ENCODE results near the gene LAMB1.

LAMB1 gene

DNA sequence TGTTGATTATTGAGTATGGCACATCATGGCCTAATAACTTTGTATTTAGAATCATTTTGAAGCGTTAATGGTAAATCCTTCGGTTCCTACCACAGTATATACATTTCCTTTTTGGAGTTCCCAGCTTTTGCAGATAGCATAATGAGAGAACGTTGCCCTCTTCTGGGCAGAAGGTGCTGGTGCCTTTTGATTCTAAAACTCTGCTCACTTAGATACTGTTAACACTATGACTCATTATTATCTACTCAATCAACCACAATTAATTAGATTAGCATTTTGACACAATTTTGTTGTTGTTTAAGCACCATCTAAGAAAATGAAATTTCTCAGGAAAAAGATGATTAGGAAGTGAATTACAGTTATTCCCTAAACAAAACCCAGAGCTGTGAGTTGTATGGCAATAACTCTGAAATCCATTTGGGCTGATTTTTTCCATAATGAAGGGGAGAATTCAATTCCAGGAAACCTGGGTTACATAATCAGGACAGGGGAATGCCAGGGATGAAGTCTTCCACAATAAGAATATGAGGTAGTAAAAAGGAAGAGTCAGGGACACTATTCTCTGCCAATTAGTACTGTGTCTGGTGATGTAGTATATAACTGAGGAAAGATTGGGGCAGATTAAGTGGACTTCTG is 123.4 kb downstream of the LAMB1 start:
- H3K4me3 ChIP-seq (ENCODE audit: control insufficient read depth, low read depth, low read length), result no peak overlapping the region
- DNase-seq (ENCODE audit: low read depth), result no peak
- TF ChIP-seq, protein P1, sequence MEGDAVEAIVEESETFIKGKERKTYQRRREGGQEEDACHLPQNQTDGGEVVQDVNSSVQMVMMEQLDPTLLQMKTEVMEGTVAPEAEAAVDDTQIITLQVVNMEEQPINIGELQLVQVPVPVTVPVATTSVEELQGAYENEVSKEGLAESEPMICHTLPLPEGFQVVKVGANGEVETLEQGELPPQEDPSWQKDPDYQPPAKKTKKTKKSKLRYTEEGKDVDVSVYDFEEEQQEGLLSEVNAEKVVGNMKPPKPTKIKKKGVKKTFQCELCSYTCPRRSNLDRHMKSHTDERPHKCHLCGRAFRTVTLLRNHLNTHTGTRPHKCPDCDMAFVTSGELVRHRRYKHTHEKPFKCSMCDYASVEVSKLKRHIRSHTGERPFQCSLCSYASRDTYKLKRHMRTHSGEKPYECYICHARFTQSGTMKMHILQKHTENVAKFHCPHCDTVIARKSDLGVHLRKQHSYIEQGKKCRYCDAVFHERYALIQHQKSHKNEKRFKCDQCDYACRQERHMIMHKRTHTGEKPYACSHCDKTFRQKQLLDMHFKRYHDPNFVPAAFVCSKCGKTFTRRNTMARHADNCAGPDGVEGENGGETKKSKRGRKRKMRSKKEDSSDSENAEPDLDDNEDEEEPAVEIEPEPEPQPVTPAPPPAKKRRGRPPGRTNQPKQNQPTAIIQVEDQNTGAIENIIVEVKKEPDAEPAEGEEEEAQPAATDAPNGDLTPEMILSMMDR (IDR thresholded peaks at IDR 0.05; ENCODE audit: control insufficient read depth, insufficient read depth, low read depth, low read length, missing control alignments), result peak; percentile 81

- no peak overlapping the region for H3K4me3 ChIP-seq (ENCODE audit: control insufficient read depth, low read depth, low read length)
- no peak for DNase-seq (ENCODE audit: low read depth)
- TF ChIP-seq, protein P1 (IDR thresholded peaks at IDR 0.05; ENCODE audit: control insufficient read depth, insufficient read depth, low read depth, low read length, missing control alignments), result no peak
Measured at GRCh38 chr7:107878636-107879035, 124.3 kb downstream of the LAMB1 start.

DNA sequence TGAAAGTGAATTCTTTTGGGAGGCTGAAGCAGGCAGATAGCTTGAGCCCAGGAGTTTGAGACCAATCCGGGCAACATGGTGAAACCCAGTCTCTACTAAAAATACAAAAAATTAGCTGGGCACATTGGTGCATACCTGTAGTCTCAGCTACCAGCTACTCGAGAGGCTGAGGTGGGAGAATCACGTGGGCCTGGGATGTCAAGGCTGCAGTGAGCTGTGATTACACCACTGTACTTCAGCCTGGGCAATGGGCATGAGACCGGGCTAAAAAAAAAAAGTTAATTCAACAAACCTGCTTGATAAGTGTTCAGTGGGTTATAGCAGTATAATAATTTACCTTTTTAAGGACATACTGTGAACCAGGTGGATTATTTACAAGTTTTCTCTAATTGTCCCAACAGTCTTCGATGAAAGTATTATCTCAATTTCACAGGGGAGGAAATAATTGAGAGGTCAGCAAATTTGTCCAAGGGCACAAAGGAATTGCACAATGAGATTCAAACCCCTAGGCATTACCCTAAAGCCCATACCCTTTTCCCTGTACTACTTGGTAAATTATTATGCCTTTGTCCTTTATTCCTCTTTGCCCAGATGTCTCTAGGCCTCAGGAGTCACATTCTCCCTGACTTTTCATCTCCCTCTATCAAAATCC is 125.1 kb downstream of the LAMB1 start:
- no peak overlapping the region for H3K4me3 ChIP-seq (ENCODE audit: control insufficient read depth, low read depth, low read length)
- no peak for DNase-seq (ENCODE audit: low read depth)
- TF ChIP-seq, protein P1 (IDR thresholded peaks at IDR 0.05; ENCODE audit: control insufficient read depth, insufficient read depth, low read depth, low read length, missing control alignments), result no peak

- H3K4me3 ChIP-seq (ENCODE audit: control insufficient read depth, low read depth, low read length), result no peak overlapping the region
- no peak for DNase-seq (ENCODE audit: low read depth)
- TF ChIP-seq, protein P1 (IDR thresholded peaks at IDR 0.05; ENCODE audit: control insufficient read depth, insufficient read depth, low read depth, low read length, missing control alignments), result no peak
Measured at GRCh38 chr7:107876916-107877315, 126.0 kb downstream of the LAMB1 start.

DNA sequence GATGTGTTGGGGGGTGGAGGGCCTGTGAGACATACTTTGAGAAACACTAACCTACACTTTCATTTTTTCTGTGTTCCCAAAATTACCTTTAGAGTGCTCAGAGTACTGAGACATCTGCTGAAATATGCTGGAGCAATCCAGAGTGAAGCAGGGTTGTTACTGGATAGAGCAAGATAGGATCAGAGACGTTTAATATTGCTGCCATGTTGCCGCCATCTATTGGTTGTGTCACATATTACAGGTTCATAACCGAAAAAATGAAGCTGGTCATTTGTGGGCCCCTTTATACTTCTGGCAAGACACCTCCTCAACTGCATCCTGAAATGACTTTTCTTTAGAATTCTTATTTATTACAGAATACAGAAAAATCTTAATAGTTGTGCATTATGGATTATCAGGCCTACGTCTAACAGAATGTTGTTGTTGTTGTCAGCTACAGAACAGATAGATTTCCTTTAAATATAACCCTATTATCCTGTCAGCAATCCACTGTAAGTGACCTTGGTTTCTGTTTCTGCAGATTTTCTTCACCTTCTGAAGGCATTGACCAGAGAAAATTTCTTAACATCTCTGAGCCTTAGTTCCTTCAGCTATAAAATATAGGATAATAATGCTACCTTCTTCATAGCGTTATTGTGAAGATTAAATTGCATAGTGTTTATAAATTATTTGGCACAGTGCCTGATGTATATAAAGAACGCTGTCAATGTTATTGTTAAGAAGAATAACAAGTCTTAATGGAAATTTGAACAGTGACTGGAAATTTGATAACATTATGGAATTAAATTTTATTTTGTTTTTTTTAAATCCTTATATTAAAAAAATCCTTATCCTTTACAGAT is 128.1 kb downstream of the LAMB1 start:
- TF ChIP-seq, protein P1 (IDR thresholded peaks at IDR 0.05; ENCODE audit: control insufficient read depth, insufficient read depth, low read depth, low read length, missing control alignments), result peak; percentile 69

GRCh38 chr7:107874111-107874510 is 128.8 kb downstream of the LAMB1 start:
- DNase-seq (ENCODE audit: low read depth), result no peak
- TF ChIP-seq, protein P1 (IDR thresholded peaks at IDR 0.05; ENCODE audit: control insufficient read depth, insufficient read depth, low read depth, low read length, missing control alignments), result no peak
- no peak overlapping the region for H3K4me3 ChIP-seq (ENCODE audit: control insufficient read depth, low read depth, low read length)

More for the DNA sequence above, 128.1 kb downstream of the LAMB1 start:
- H3K4me3 ChIP-seq (ENCODE audit: control insufficient read depth, low read depth, low read length), result no peak overlapping the region
- peak; percentile 33 for DNase-seq (ENCODE audit: low read depth)

Measured in AG09309 (cell line).